Skeletal muscle cell (primary cell): Measurements from ENCODE around the gene KRT17.
"Not testable (repeated sequence)": the region's sequence is repeated elsewhere in the genome, so short reads cannot be mapped to it uniquely, and the experiment has no call there.

Experiments used
- DNase-seq: peaks from one replicate; pipeline ENCODE4 v3.0.0-alpha.2; 2010; ENCODE audit warnings: low read depth
- H3K4me3 ChIP-seq: 2 replicates; pipeline ENCODE4 v1.5.1; 2011; ENCODE audit warnings: low read depth, mild to moderate bottlenecking, control low read depth, low read length, moderate library complexity

Gene KRT17

DNA sequence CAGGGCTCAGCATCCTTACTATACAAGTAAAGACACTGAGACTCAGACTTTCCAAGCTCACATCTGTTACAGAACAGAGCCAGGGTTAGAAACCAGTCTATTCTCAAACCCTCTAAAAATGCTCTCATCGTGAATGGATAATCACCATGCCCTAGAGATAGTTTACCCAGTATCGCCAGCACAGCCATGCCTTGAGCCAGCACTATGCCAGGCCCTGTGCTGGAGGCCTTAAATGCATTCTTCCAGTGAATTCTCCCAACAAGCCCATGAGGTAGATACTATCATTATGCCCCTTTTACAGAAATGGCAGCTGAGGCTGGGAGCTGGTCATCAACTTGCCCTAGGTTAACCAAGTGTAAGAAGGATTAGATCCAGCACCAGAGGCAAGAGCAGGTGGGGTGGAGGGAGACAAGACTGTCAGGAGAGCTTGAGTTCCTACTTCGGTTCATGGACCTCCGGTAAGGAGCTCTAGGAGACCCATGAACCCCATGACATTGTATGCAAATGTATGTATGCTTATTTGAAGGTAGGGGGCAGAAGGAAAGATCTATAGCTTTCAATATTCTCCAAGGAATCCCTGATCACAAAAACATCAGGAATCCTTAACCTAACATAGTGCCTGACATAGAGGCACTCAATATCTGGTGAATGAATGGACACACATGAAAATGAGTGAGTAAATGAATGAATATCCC, 42.9 kb downstream of the KRT17 start:
- H3K4me3 ChIP-seq, result no peak overlapping the region
- DNase-seq, result no peak

DNA sequence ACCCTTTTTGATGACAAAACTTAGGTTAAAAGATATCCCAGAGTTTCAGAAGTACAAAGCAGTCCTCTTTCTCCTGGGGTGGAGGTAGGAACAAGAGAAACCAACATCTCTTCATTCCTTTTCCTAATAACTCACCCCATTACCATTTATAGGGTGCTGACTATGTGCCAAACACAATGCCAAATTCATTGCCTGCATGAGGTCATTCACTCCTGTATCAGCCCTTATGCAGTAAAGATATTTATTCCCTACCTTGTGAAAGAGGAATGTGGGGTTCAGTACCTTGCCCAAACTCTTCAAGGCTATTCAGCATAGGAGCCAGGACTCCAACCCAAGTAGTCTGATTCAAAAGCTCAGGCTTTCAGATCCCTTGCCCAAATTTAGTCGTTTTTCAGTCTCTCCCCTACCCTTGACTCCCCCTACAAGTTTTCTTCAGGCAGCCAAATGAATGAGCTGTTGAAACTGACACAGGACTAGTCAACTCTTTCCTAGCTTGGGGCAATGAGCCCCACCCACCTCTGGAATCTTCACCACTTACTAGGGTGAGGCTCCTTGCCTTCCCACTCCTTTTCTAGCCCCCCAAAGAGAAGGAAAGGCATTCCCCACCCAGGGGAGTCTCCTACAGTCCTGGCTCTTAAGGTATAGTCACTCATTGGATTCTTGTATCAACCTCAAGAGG, 43.5 kb downstream of the KRT17 start:
- DNase-seq, result no peak
- no peak overlapping the region for H3K4me3 ChIP-seq

DNA sequence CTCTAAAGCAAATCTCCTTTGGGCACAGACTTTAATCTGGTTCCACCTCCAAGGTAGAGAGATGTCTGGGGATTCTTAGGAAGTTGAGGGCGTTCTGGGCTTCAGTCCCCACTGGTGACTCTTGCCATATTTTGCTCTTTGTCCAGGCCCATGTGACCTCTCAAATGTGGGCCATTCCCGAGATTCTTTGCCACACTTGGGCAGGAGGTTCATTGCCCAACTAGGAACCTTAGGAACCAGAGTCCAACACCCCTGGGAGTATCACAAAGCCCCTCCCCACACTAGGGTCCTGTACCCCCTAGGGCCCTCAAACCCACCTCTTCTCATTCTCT, 44.2 kb downstream of the KRT17 start:
- no peak overlapping the region for H3K4me3 ChIP-seq
- no peak for DNase-seq

DNA sequence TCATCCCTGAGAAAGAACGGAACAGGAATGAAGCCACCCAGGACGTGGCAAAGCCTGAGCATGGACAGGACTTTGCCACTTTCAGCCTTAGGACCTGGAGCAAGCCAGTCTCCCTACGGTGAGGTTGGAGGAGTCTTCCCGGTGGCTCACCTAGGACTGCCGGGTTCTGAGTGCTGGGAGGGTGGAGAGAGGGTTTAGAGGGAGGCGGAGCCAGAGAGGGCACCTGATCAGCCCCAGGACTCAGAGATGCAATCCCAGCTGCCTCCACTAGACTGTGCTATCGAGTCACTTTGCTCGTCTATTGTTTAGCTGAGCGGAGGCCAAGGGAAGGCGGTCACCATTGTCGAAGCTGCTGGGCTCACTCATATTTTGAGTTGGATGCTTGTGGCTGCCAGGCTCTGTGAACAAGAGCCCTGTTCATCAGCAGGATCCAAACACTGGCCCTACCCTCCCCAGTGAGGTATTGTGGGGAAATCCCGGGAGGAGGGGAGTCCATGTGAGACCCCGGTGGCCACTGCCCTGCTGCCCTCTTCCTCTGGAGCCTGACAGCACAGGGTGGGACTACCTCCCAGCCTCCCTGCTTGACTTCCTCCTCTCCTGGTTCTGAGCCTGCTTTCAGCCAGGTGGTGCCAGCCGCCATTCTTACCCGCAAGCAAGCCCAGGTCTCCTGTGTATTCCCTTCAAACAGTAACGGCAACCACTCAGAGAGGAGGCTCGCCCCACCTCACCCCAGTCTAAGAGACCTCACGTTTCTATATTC, 44.7 kb downstream of the KRT17 start:
- no peak overlapping the region for H3K4me3 ChIP-seq
- DNase-seq, result peak; percentile 12

DNA sequence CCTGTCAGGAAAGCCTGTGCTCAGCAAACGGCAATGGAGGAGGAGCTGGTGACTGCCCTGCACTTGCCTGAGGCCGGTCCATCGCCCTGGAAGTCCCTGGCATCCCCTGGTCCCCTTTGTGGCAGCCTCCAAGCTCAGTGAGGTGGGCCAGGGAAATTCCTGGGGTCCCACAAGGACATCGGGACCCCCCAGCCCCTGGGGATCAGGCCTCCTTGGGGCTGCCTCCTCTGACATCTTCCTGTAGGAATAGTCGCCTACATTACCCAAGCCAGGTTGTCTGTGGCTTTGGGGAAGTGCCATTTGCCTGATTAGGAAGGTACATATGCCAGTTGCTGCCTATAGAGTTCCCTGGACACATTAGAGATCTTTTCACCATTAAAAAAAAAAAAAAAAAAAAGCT, 45.4 kb downstream of the KRT17 start:
- H3K4me3 ChIP-seq, result no peak overlapping the region
- no peak for DNase-seq

DNA sequence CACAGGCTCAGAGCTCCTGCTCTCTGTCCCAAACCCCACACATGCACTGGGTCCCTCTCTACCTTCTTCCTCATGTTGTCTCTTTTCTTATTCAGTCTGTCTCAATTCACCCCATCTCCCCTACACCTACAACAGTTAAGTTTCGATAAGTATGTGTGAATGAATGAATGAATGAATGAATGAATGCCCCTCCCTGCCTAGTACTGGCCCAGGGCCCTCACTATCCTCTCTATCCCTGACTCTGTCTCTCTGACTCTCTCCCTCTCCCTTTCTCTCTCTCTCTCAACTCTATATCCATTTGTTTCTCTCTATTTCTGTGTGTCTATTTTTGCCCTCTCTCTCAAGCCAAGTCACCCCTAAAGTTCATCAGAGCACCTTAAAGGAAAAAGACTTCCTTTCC, 45.8 kb downstream of the KRT17 start:
- H3K4me3 ChIP-seq, result no peak overlapping the region
- DNase-seq, result no peak

DNA sequence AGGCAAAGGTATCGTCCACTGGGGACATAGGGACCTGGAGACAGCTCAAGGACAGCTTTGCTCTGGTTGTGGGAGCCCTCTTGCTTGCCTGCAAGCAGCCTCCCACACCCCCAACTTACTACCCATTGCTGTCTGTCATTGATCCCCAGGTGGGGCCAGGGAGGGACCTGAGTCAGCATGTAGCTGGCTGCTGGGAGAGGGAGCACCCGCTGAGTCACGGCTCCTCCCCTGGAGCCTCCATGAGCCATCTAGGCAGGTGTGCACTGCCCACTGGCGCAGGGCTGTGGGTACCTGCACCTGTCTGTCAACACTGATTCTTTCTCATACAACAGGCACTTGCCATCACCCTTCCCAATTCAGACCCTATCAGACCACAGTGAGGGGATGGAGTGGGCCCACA, 47.6 kb downstream of the KRT17 start:
- DNase-seq, H3K4me3 ChIP-seq: not testable (repeated sequence)

DNA sequence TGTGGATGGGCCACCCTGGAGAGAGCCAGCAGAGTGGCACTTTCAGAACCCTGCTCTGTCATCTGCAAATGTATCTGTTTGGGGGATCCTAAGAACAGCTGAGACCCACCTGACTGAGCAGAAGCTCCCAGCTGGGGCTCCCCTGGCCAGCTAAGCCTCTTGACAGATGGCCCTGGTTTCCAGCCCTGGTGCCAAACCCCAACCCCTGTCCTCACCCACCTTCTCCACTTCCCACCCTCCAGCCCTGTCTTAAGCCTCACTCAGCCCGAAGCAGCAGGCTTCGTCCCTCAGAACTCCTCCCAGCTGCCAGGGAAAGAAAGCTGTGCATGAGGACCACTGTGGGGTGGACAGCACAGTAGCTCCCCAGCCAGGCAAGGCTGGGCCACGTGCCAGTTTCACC, 49.0 kb downstream of the KRT17 start:
- DNase-seq, result no peak

DNA sequence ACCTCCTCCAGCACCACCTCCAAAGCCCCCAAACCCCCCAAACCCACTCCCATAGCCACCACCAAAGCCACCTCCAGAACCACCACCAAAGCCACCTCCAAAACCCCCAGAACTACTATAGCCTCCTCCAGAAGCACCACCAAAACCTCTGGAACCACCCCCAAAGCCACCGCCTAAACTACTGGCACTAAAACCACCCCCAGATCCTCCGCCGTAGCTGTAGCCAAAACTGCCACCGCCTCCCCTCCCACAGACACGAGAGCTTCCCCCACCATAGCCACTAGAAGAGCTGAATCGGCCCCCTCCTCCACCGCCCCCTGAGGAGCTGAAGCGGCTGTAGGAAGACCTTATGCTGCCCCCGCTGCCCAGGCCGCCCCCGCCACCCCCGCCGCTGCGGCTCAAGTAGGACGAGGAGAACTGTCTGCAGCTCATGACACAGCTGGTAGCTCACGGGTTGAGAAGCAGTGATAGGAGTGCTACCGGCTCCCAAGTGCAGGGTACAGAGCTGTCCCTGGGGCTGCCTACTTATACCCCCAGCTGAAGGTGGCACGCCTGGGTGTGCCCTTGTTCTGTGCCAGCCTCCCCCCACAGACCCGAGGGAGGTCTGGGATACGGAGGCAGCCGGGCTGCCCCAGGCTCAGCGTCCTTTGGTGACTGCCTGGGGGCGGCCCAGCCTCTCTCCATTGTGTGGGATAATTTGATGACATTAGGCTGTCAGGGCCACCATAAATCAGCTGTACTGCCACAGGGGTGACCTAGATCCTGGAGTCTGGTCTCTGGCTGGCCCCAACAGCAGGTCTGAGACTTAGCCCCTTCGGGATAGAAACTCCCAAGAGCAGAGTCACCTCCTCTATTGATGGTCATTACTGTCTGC, 52.6 kb downstream of the KRT17 start, which contains the start of gene KRT9:
Gene KRT9, minus strand, starts transcription at position 499 of the 874 bp plus-strand sequence. Its CDS starts 67 bp downstream, at position 432.
- no peak for DNase-seq
- H3K4me3 ChIP-seq, result no peak within 1 kb of the TSS

More for the DNA sequence above, 49.0 kb downstream of the KRT17 start:
- no peak overlapping the region for H3K4me3 ChIP-seq
